Fibroblast of skin of right quadriceps (primary cell): ENCODE measurements around the gene TTC34.
"Not testable (repeated sequence)": the region's sequence is repeated elsewhere in the genome, so short reads cannot be mapped to it uniquely, and the experiment has no call there.

Experiments
- DNase-seq: peaks from one replicate; pipeline ENCODE4 v3.0.0-alpha.2; 2013

TTC34 gene

DNA sequence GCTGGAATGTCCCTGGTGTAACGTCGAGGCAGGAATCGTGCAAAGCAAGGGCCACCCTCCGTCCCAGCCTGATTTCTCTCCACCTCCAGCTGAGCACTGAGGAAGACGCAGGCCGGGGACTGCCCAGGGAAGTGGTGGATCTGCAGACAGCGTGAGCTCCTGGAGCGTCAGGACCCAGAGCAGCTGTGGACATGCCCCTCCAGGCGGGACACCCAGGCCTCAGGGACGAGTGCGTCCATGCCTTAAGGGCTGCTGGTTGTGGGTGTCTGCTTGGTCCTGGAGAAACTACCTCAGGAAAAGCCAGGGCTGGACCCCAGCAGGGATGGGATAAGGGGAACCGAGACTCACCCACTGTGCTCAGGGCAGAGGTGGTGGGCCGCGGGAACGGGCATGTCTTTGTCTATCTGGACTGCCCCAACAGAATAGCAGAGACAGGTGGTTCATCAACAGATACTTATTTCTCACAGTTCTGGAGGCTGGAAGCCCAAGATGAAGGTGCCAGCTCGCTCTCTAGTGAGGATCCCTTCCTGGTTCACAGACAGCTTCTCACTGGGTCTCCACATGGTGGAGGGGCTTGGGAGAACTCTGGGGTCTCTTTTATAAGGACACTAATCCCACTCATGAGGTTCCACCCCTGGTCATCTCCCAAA lies 162.9 kb downstream of the TTC34 start:
- no peak for DNase-seq

DNA sequence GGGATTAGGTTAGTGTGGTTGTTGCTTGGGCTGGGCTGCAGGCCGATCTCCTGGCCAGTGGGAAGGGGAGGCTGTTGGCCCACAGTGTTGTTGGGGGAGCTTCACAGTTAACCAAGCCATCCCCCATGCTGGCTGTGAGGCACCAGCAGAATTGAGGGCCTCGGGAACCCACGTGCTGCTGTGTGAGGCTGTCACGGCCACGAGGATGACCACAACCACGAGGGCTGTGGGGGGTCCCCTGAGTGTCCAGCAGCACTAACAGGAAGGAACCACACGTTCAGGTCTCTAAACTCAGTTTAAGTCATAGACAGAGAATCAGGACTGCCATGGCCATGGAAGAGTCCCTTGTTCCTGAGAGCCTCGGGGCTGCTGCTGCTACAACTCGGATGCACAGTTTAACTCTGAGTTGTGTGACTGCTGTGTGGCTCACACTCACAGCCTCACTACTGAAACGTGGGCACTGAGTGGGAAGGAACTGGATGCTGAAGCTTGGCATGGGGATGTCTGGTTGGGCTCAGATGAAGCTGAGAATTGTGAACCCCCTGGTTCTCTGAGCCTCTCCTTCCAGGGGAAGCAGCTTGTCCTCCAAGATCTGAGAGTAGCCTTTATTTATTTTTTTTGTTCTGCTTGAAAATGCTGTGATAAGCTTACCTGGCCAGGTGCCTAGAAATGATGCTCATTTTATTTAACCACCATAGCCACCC lies 163.9 kb downstream of the TTC34 start:
- DNase-seq, result no peak

DNA sequence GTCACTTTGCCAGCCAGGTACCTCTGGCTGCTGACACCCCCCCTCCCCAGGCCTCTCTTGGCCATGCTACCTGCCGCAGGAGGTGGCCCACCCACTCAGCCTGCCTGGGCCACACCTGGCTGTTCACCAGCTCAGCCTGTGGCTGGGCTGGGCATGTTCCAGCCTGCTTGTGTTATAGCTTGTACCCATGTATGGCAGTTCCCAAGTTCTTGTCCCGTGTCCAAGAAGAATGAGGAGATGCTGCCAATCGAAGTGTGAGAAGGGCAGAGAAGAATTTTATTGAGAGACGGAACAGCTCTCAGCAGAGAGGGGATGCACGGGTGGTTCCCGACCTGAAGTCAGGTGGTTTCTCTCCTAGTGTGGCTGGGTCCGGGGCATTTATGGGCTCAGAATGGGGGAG lies 164.8 kb downstream of the TTC34 start:
- no peak for DNase-seq

DNA sequence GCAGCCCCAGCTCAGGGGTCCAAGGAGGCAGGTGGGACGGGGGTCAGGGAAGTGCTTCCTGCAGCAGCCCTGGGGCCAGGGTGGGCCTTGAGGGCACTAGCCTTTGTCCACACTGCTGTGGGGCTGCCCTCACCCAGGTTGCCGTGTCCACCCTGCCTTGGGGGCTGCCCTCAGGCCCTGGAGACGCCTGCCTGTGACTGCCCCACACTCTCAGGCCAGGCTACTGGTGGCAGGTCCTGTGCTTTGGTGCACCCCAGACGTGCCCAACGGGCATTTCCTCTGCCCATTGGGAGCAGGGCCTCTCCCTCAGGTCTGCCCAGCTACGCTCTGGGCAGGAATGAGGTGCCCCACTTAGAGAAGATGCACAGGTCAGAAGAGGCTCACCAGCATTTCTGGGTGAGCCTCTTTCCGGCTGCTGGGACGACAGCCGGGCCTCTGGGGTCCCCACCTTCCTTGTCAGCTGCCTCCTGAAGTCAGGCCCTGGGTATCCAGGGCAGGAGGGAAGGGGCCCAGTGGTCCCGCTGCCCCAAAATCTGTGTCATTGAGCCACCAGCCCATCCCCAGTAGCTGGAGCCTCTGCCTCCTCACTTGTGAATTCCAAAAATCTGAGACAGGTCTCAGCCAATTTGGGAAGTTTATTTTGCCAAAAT lies 166.0 kb downstream of the TTC34 start:
- DNase-seq, result no peak

DNA sequence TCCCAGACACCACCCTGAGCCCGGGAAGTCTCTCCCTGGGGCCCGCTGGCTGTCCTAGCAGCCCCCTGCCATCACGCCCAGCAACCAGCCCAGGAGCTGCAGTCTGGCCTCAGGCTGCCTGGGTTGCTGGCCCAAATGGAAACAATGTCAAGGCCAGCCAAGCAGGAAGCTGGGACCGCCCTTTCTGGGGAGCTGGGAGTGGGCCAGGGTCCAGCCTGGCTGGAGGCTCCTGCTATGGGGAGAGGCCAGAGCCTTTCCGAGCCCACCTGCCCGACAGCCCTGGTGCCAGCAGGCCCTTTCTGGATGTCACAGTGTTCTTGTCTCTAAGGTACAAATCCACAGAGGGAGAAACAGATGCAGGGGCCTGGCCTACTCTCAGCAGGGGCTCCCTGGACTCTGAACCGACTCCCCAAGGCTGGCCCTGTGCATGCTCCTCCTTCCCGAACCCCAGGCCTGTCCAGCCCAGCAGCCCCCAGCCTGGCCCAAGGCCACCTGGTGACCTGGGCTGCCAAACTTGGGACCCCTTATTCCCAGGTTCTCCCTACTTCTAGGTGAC lies 167.5 kb downstream of the TTC34 start:
- DNase-seq, result no peak

DNA sequence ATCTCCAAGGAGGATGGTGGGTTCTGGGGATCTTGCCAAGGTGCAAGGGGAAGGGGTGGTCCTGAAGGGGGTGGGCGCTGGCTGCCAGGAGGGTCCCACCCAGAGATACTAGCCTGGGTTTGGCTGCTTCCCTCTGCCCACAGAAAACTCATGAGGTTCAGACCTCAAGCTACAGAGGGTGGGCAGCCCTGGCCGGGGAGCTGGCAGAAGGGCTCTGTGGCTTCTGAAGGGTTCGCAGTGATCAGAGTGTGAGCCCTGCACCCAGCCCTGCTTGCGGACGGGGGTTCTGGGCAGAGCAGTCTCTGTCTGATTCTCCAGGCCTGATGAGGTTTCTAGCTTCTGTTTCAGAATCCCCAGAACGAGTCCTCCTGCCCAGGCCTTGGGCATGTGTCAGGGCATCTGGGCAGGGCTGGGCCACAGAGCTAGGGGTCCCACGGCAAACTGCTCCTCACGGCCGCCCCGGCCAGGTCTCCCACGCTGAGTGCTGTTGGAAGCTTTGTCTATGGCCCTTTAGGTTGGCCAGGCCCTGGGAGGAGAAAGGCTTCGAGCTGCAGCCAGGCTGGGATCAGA lies 168.0 kb downstream of the TTC34 start:
- DNase-seq, result no peak

DNA sequence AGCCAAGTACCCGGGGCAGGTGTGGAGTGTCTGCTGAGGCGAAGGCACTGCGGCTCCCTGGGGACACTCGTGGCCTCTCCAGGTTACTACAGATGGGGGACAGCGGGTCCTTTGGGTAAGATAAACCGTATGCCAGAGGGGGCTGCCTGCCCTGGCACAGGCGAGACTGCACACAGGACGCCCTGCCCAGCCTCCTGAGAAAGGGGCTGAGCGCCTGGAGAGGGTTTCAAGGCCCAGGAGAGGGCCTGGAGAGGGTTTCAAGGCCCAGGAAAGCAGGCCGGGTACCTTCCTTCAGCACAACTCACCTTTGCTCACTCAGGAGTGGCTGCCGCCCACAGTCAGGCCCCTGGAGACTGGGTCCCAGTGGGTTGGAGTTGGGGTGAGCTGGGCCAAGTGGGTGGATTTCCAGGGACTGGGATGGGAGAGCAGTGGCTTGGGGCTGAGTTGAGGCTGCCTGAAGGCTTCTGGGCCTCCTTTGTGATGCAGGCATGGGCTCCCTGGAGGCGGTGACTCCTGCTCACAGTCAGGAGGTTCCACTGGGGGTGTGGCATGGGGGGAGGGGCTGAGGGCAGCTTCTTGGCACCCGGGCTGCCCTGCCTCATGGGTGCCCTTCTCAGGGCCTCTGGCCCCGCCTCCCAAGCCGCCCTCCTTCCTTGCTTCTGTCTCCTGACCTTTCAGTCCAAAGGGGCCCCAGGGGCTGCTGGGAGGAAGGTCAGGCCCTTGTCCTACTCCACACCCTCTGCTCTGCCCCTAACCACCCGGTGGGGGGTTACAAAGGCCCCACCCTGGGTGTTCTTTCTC lies 168.7 kb downstream of the TTC34 start, which contains the start of gene MMEL1:
Gene MMEL1 (minus strand): TSS at position 456 of the 801 bp plus-strand sequence. CDS start 3,532 bp downstream, outside the sequence.
- DNase-seq, result no peak

DNA sequence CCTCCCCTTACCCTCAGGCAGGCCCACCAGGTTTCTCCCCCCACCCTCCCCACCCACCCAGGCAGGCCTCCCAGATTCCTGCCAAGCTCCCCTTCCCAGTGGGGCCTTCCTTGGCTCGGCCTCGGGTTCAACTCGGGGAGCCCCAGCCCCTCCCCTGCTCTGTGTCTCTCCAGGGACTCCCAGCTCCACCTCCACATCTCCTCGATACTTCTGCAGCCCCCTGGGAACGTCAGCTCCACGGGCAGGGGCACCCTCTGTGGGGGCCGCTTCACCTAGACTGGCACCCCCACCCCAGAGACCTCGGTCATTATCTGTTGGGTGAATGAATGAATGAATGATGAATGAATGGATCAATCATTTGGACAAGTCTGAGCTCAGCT lies 169.5 kb downstream of the TTC34 start:
- DNase-seq, result no peak

DNA sequence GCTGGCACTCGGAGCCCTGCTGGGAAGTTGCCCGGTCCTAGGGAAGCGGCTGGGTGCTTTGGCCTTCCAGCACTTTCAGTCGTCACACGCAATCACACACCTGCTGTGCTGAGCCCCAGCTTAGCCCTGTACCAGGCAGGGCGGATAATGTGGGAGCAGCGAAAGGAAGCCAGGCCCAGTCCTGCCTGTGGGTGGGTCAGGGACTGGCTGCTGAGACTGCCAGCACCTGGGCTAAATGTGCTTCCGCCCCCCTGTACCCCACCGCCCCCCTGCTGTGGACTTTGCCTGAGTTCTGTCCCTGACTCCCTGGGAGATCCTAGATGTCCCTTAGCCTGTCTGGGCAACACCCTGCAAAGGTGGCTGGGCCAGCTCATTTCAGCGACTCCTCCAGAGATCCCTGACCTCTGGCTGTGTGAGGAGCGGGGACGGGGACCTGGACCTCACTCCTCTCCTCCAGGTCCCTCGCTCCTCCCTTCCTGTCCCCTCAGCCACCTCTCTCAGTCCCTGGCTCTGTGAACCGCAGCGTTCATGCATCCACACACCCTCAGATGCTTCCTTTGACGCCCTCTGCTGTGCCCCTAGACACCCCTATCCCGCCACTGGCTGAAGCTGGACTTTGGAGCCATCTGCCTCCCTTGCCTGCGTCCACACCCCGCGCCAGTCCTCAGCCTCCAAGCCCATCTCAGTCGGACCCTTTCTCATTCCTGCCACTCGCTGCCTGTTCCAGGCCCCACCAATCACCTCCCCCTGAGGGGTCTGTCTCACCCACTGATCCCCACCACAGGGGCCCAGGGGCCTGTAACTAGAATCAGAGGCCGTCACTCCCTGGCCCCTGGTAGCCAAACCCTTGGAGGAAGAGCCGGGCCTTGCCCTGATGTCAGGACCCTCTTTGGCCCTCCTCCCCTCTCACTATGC lies 170.1 kb downstream of the TTC34 start:
- no peak for DNase-seq

DNA sequence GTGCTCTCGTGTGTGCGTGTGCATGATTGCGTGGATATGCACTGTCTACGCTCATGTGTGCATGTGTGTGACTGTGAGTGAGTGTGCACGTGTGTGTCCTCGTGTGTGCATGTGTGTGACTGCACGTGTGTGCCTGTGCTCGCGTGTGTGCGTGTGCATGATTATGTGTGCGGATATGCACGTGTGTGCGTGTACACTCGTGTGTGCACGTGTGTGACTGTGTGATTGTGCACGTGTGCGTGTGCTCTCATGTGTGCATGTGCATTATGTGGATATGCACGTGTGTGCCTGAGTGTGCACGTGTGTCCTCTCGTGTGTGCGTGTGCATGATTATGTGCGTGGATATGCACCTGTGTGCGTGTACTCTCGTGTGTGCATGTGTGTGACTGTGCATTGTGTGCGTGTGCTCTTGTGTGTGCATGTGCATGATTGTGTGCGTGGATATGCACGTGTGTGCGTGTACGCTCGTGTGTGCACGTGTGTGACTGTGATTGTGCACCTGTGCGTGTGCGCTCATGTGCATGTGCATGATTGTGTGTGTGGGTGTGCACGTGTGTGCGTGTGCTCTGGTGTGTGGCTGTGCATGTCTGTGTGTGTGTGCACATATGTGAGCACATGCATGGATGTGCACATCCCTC lies 170.9 kb downstream of the TTC34 start:
- no peak for DNase-seq

DNA sequence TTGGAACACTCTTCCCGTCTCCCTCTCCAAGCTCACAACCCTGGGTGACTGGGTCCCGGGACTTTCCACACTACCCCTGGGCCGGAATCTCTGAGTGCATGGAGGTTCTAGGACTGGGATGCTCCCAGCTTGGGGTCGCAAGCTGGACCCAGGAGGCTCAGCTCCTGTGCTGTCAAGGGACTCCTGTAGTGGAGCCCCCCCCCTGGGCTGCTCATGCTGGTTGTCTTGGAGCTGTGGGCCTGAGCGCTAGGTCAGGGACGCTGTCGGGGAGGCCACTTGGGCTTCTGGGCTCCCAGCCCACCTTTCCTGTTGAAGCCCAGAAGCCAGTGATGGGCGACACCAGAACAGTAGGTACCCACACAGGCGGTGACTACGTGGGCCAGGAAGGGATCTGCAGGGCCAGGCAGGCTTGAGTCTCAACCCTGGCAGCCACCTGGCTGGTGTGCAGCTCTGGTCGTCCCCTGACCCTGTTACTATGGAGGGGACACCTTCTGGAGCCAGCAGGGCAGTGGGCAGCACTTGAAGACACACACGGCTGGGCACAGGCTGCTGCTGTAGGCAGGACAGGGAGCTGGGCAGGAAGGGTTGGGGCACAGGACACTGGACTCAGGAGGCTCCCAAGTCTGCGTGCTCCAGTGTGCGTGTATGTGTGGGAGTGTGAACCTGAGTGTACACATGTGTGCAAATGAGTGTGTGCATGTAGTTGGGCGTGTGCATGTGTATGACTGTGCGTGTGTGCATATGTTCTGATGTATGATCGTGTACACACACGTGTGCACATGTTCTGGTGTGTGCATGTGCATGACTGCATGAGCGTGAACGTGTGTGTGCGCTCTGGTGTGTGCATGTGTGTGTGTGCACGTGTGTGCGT lies 171.6 kb downstream of the TTC34 start:
- no peak for DNase-seq

DNA sequence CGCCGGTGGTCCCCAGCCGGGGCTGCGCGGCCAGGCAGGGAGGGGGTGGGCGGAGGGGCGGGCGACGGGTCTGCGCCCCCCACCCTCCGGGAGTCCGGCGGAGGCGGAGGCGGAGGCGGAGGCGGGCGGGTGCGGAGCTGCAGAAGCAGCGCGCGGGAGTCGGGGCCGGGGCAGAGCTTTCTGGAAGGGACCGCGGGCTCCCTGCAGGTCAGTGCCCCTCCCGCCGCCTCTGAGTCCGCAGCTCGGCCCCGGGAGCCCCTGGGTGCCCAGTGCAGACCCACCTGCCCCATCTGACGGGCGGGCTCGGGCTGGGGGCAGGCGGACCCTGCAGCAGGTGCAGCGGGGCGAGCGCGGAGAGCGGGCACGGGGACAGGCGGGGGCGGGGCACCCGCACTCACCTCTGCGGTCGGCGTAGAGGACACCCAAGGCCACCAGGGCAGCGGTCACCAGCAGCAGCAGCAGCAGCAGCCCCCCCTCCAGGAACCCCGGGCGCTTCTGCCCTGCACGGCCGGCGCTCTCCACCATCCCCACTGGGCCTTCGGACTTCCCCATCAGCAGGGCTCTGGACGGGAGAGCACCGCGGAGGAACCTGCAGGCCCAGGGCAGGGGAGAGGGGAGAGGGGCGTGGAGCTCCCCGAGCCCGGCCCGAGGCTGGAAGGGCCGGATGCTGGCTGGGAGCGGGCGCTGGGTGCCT lies 172.4 kb downstream of the TTC34 start:
- no peak for DNase-seq

DNA sequence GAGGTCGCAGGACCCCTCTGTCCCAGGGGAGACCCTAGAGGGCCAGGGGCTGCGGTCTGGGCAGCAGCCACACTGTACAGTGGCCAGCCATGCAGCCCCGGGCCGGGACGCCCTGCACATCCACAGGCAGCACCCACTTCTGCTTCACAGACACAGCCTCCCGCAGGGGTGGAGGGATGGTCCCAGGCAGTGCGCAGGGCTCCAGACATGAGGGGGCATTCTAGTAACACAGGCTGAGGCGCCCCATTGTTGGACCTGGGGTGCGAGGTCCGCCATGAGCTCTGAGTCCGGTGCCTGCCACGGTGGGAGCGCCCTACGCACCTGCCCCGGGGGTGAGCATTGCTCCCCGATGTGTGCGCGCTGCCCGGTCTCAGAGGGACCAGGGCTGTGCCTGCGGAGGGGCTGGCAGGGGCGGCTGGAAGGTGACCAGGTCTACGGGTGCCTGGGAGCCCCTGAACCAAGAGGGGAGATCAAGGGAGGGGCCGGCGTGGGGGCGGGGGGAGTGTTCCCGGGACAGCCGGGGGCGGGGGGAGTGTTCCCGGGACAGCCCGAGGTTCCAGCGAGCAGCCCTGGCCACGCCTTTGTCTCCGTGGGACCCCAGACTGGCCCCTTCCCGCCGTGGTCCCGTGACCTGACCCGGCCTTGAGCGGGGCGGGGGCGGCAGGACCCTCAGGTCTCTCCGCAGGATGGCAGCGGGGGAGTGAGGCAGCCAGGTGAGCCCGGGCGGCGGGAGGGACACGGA lies 173.1 kb downstream of the TTC34 start:
- no peak for DNase-seq

DNA sequence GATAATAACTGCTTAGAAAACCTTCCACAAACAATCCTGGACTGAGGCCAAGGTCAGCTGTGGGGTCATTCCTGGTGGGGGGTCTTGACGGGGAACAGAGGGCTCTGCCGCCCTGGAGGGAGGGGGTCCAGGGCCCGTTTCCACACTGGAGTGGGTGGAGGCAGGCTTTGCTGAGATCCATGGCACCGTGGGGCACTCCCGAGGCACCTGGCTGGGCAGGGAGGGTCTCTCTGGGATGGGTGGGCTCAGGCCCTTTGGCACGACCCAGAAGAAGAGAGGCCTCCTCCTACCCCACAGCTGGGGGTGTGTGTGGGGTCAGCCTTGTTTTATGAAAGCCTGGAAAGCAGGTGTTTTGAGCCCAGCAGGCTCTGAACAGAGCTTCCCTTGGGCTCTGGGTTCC lies 173.7 kb downstream of the TTC34 start:
- DNase-seq, result no peak

DNA sequence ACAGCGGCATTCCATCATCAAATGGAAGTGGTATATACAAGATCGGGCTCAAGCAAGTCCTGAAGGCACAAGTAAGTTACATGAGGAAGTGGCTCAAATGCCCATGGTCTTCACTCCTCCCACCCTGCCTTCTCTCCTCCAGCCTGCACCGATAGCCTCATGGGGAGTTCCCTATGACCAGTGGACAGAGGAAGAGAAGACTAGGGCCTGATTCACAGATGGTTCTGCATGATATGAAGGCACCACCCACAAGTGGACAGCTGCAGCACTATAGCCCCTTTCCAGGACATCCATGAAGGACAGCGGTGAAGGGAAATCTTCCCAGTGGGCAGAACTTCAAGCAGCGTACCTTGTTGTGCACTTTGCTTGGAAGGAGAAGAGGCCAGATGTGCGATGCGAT lies 175.7 kb downstream of the TTC34 start:
- DNase-seq, result not testable (repeated sequence)

DNA sequence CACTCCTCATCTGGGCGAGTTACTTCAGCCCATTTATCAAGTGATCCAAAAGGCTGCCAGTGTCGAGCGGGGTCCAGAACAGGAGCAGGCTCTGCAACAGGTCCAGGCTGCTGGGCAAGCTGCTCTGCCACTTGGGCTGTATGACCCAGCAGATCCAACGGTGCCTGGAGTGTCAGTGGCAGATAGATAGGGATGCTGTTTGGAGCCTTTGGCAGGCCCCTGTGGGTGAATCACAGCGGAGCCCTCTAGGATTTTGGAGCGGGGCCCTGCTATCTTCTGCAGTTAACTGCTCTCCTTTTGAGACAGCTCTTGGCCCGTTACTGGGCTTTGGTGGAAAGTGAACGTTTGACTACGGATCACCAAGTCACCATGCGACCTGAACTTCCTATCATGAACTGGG lies 176.2 kb downstream of the TTC34 start:
- DNase-seq, result no peak

DNA sequence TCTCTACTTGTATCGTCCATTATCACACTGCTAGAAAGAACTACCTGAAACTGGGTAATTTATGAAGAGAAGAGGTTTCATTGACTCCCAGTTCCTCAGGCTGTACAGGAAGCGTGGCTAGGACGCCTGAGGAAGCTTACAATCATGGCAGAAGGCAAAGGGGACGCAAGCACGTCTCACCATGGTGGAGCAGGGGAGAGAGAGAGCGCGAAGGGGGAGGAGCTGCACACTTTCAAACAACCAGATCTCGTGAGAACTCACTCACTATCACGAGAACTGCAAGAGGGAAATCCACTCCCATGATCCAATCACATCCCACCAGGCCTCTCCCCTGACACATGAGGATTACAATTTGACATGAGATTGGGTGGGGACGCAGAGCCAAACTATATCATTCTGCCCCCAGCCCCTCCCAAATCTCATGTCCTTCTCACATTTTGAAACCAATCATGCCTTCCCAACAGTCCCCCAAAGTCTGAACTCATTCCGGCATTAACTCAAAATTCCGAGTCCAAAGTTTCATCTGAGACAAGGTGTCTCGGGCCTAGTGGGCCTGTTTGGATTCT lies 176.7 kb downstream of the TTC34 start:
- DNase-seq, result no peak
